DOHH2 (cell line): ENCODE measurements around the gene DOP1A.
A peak's percentile ranks its signal among the peaks of the same experiment; 100 is the strongest.
"Not testable (repeated sequence)": the region's sequence is repeated elsewhere in the genome, so short reads cannot be mapped to it uniquely, and the experiment has no call there.

Source experiments
- H3F3A ChIP-seq: fragments of 200-600 bp; sonication (generic), shearing (Covaris generic); 2 replicates; pipeline ENCODE4 v1.6.0; 2016; ENCODE audit warnings: antibody characterized with exemption, mild to moderate bottlenecking; ENCODE audit not compliant: control insufficient read depth, insufficient read depth
- H3K27ac ChIP-seq: fragments of 200-600 bp; sonication (generic); 2 replicates; pipeline ENCODE4 v1.5.1; 2014; ENCODE audit warnings: low read depth, mild to moderate bottlenecking, low read length, moderate library complexity
- H3K27me3 ChIP-seq: fragments of 200-600 bp; sonication (generic); 2 replicates; pipeline ENCODE4 v1.6.1; 2014; ENCODE audit warnings: mild to moderate bottlenecking, low read length, mixed read lengths; ENCODE audit not compliant: control insufficient read depth
- H3K36me3 ChIP-seq: fragments of 200-600 bp; sonication (generic); 2 replicates; pipeline ENCODE4 v1.6.1; 2014; ENCODE audit warnings: mild to moderate bottlenecking, low read length, moderate library complexity, mixed read lengths; ENCODE audit not compliant: control insufficient read depth
- H3K4me1 ChIP-seq: fragments of 200-600 bp; sonication (generic); 2 replicates; pipeline ENCODE4 v1.6.1; 2014; ENCODE audit warnings: mild to moderate bottlenecking, low read length, mixed read lengths; ENCODE audit not compliant: control insufficient read depth
- H3K4me2 ChIP-seq: fragments of 200-600 bp; sonication (generic); 2 replicates; pipeline ENCODE4 v1.6.0; 2014; ENCODE audit warnings: mild to moderate bottlenecking, low read length, moderate library complexity
- H3K4me3 ChIP-seq: fragments of 200-600 bp; sonication (generic); 2 replicates; pipeline ENCODE4 v1.5.1; 2014; ENCODE audit warnings: mild to moderate bottlenecking, low read length, mixed read lengths
- H3K79me2 ChIP-seq: fragments of 200-600 bp; sonication (generic); 2 replicates; pipeline ENCODE4 v1.6.1; 2014; ENCODE audit warnings: mild to moderate bottlenecking, low read length, mixed read lengths; ENCODE audit not compliant: control insufficient read depth
- H3K9me2 ChIP-seq: fragments of 200-600 bp; sonication (generic); replicated peaks from 2 replicates; pipeline ENCODE4 v1.6.1; 2014; ENCODE audit warnings: mild to moderate bottlenecking, low read length, mixed read lengths; ENCODE audit not compliant: control insufficient read depth
- H3K9me3 ChIP-seq: fragments of 200-600 bp; sonication (generic); 2 replicates; pipeline ENCODE4 v1.6.1; 2014; ENCODE audit warnings: antibody characterized with exemption, low read length, mixed read lengths; ENCODE audit not compliant: control insufficient read depth, insufficient read depth
- H4K20me1 ChIP-seq: fragments of 200-600 bp; sonication (generic); 2 replicates; pipeline ENCODE4 v1.6.0; 2014; ENCODE audit warnings: low read depth, mild to moderate bottlenecking, antibody characterized with exemption, low read length, moderate library complexity; ENCODE audit not compliant: control insufficient read depth, insufficient read depth
- EZH2phosphoT487 ChIP-seq: fragments of 200-600 bp; sonication (generic); IDR thresholded peaks from 2 replicates; pipeline ENCODE4 v1.6.1; 2017; ENCODE audit warnings: borderline replicate concordance, mild to moderate bottlenecking, antibody characterized with exemption, low read length, moderate library complexity, mixed read lengths
- TF ChIP-seq, protein P1 (sequence below): fragments of 200-600 bp; sonication (generic); IDR thresholded peaks from one replicate; pipeline ENCODE4 v1.5.1; 2014; ENCODE audit warnings: antibody characterized with exemption, mild to moderate bottlenecking, low read depth, low read length; ENCODE audit not compliant: poor library complexity, severe bottlenecking

The DOP1A gene

DNA sequence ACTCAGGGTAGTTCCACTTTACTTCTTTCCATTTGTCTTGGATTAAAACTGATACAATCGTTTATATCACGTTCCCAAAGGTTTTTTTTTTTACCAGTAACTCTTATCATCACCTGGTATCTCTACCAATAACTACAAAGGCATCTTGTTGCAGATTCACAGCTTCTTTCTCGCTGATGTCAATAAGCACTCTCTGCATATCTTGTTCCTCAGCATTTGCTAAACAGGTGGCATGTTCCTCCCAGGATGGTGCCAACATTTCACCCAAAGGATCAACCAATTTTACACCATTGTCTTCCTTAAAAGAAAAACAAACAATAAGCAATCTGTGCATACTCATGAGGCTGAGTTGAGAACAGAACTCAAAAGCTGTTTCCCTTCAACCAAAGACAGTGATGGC, 121.0 kb downstream of the DOP1A start:
- Histone ChIP-seq H3K4me3 (no peak overlapping the region), H3K36me3 (peaks cover 43% of the 10 kb centered on the region), H3F3A (no peaks in the 10 kb centered on the region), H3K79me2 (peaks cover 23% of the 10 kb centered on the region), H3K9me2 (no peaks in the 10 kb centered on the region), H4K20me1 (no peaks in the 10 kb centered on the region), H3K9me3 (no peaks in the 10 kb centered on the region), H3K27me3 (no peaks in the 10 kb centered on the region), H3K27ac (no peak overlapping the region), H3K4me2 (no peak overlapping the region), H3K4me1 (peaks cover 6% of the 10 kb centered on the region)
- TF ChIP-seq EZH2phosphoT487, result no peak

DNA sequence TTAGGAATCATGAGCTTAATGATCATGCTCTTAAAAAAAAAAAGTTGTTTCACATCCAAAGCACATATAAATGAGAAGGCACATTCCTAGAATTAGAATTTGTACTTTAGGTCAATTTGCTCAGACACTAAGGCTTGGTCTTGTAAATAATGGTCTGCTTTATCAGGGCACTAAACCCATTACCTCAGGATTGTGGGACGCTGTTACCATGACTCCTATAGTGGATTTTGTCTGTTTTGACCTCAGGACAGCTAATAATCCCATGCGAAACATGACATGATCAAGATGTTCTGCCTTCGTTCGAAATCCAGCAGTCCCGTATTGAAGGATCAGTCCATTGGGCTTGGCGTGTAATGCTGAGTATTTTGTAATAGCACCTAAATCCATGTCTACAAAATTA, 123.2 kb downstream of the DOP1A start:
- no peaks in the 10 kb centered on the region for H3K27me3 ChIP-seq
- TF ChIP-seq, protein P1, sequence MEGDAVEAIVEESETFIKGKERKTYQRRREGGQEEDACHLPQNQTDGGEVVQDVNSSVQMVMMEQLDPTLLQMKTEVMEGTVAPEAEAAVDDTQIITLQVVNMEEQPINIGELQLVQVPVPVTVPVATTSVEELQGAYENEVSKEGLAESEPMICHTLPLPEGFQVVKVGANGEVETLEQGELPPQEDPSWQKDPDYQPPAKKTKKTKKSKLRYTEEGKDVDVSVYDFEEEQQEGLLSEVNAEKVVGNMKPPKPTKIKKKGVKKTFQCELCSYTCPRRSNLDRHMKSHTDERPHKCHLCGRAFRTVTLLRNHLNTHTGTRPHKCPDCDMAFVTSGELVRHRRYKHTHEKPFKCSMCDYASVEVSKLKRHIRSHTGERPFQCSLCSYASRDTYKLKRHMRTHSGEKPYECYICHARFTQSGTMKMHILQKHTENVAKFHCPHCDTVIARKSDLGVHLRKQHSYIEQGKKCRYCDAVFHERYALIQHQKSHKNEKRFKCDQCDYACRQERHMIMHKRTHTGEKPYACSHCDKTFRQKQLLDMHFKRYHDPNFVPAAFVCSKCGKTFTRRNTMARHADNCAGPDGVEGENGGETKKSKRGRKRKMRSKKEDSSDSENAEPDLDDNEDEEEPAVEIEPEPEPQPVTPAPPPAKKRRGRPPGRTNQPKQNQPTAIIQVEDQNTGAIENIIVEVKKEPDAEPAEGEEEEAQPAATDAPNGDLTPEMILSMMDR, result no peak
- no peak for TF ChIP-seq EZH2phosphoT487
- peaks cover 30% of the 10 kb centered on the region for H3K36me3 ChIP-seq
- no peak overlapping the region for H3K4me2 ChIP-seq
- no peaks in the 10 kb centered on the region for H4K20me1 ChIP-seq
- peaks cover 14% of the 10 kb centered on the region for H3K4me1 ChIP-seq
- no peak overlapping the region for H3K4me3 ChIP-seq
- H3K27ac ChIP-seq, result no peak overlapping the region
- no peaks in the 10 kb centered on the region for H3K9me2 ChIP-seq
- no peaks in the 10 kb centered on the region for H3K9me3 ChIP-seq
- H3K79me2 ChIP-seq, result peaks cover 23% of the 10 kb centered on the region
- H3F3A ChIP-seq, result no peaks in the 10 kb centered on the region

DNA sequence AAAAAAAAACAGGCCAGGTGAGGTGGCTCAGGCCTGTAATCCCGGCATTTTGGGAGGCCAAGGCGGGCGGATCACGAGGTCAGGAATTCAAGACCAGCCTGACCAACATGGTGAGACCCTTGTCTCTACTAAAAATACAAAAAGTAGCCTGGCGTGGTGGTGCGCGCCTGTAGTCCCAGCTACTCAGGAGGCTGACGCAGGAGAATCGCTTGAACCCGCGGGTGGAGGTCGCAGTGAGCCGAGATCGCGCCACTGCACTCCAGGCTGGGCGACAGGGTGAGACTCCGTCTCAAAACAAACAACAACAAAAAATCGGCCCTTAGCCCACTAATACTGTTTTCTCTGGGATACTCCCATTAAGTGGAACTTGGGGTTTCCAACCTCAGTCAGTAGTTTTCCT, 124.5 kb downstream of the DOP1A start:
- H3K27ac ChIP-seq, H3K27me3 ChIP-seq, H3K9me2 ChIP-seq, H4K20me1 ChIP-seq, H3F3A ChIP-seq, H3K9me3 ChIP-seq: not testable (repeated sequence)
- H3K4me2 ChIP-seq, result peak overlapping the region; percentile 75
- peaks cover 22% of the 10 kb centered on the region for H3K36me3 ChIP-seq
- peak overlapping the region; percentile 85 for H3K4me3 ChIP-seq
- peaks cover 23% of the 10 kb centered on the region for H3K79me2 ChIP-seq
- peaks cover 17% of the 10 kb centered on the region for H3K4me1 ChIP-seq

DNA sequence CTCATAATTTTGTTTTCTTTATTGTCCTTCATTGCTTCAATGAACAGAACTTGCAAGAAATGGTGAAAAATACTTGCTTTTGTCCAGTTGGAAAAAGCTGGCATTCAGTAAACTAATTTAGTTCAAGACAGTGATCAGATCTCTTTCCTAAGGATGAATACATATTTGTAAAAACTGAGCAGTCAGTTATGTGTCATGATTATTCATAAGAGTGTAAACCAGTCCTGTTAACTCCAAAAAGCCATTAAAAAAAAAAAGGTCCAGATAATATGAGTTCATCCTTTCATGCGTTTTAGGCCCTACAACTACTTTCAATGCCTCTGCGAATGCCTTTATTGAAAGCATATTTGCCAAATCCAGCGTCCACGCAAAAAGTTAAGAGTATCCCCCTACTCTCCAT, 125.0 kb downstream of the DOP1A start:
- no peaks in the 10 kb centered on the region for H3K27me3 ChIP-seq
- H3K79me2 ChIP-seq, result peaks cover 23% of the 10 kb centered on the region
- peaks cover 17% of the 10 kb centered on the region for H3K4me1 ChIP-seq
- H3K4me2 ChIP-seq, result peak overlapping the region; percentile 75
- H3K9me2 ChIP-seq, result no peaks in the 10 kb centered on the region
- no peaks in the 10 kb centered on the region for H3F3A ChIP-seq
- no peak overlapping the region for H3K27ac ChIP-seq
- no peaks in the 10 kb centered on the region for H3K9me3 ChIP-seq
- H4K20me1 ChIP-seq, result no peaks in the 10 kb centered on the region
- TF ChIP-seq, protein P1, result no peak
- TF ChIP-seq EZH2phosphoT487, result no peak
- H3K36me3 ChIP-seq, result peaks cover 18% of the 10 kb centered on the region
- H3K4me3 ChIP-seq, result peak overlapping the region; percentile 85
